Right kidney (tissue), 1 donor: ENCODE results near the gene PGAP2.
"Not testable (repeated sequence)": the region's sequence is repeated elsewhere in the genome, so short reads cannot be mapped to it uniquely, and the experiment has no call there.

Source experiments
- DNase-seq: peaks from one replicate; pipeline ENCODE4 v3.0.0-alpha.2; 2016

Gene PGAP2

DNA sequence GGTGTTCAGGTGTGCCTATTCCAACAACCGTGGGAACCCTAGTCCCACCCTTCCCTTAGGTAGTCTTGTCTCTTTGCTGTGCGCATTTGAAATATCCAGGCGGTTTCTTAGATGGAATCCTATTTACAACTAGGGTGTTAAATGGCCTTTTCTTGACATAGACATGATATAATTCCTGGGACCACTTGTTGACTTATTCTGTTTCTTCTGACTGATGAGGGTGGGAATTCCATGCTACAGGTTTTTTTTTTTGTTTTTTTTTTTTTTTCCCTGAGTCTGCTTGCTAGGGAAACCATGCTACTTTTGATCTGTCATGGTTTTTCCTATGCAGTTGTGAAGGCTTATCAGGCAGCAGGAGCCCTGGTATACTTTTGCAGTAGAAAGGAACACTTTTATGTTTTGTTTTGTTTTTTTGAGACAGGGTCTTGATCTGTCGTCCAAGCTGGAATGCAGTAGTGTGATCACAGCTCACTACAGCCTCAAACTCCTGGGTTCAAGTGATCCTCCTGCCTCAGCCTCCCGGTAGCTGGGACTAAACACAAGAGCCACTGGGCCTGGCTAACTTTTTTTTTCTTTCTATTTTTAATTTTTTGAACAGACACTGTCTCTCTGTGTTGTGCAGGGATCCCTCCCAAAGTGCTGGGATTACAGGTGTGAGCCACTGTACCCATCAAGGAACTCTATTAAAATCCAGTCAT is 48.6 kb downstream of the PGAP2 start:
- DNase-seq, result no peak

DNA sequence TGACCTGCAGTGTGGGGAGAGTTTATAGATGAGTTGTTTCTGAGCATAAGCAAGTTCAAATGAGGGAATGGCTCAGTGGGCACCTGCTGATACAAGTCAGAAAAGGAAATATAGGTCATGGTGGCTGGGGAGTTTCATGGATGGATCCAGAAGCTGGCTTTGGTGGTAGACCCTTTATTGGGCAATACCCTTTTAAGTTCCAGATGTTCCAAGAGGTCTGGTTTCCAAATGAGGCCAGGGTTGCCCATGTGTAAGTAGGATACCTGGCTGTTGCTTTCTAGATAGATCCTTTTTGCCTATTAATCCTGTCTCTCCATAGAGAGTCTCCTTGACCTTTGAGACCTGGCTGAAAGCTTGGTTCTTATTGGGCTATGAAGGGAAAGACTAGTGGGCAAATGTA is 49.3 kb downstream of the PGAP2 start:
- no peak for DNase-seq

DNA sequence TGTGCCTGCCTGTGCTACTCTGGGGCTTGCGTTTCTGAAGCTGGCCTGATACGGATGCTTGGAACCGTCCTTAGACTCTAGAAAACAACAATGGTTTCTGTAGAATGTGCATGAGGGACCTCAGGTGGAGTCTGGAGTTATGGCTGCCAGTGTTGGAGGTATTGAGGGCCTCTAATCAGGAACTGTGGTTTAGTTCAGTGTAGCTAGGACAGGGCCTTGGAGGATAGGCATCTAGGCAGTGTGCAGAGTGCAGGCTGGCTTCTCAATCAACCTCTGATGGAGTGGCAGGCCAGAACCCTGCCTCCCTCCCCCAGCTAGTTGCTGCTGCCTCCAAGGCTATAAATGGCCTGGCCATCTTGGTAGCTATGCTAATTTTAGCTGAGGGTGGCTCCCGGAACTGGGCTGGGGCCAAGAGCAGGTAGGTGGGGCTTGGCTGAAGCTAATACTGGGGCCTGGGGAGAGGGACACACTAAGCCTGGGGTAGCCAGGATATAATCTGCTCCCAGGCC is 51.1 kb downstream of the PGAP2 start:
- DNase-seq, result no peak

DNA sequence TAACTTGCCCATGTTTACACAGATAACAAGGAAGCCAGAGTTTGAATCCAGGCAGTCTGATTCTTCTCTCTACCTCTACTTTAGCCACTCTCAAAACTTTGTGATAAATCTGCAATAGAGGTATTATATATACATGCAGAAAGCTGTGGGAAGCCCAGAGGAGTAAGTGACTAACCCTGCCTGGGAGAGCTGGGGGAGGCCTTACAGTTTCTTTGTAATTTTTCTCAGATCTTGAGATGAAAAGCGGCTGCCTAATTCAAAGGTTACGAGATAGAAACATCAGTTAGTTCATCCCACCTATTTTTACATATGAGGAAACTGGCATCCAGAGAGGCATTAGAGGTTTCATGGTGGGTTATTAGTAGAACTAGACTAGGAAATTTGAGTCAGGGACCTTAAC is 52.0 kb downstream of the PGAP2 start:
- no peak for DNase-seq

DNA sequence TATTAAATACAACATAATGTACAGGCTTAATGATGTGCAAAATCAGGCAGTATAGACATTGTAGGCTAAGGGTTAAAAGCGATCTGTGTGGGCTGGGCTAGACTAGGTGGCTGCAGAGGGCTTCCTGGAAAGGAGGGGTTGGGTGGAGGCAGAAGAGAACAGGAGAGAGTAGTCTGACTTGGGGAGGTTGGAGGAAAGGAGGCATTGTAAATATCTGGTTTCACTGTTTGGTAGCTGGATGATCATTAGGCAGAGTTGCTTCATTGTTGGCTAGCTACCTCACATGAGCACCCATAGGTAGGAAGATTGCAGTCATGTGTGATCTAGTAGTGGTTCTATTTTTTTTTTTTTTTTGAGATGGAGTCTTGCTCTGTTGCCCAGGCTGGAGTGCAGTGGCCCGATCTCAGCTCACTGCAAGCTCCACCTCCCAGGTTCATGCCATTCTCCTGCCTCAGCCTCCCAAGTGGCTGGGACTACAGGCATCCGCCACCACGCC is 52.6 kb downstream of the PGAP2 start:
- not testable (repeated sequence) for DNase-seq

DNA sequence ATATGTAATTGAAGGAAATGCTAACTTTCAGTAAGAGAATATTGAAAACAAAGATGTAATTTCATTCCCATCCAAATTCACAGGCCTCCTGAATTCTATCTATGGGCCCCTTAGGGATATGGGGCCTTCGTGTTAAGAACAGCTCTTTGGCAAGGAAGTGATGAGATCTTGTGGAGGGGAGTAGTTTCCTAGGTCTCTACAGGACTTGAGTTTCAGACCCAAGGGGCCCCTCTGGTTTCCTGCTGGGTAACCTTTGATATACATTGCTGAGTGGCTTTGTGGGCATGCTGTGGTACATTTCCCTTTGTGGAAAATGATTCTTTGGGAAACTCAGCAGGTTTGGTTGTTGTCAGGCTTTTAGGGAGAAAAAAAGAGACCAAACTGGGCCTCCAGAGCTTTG is 53.3 kb downstream of the PGAP2 start:
- DNase-seq, result no peak

DNA sequence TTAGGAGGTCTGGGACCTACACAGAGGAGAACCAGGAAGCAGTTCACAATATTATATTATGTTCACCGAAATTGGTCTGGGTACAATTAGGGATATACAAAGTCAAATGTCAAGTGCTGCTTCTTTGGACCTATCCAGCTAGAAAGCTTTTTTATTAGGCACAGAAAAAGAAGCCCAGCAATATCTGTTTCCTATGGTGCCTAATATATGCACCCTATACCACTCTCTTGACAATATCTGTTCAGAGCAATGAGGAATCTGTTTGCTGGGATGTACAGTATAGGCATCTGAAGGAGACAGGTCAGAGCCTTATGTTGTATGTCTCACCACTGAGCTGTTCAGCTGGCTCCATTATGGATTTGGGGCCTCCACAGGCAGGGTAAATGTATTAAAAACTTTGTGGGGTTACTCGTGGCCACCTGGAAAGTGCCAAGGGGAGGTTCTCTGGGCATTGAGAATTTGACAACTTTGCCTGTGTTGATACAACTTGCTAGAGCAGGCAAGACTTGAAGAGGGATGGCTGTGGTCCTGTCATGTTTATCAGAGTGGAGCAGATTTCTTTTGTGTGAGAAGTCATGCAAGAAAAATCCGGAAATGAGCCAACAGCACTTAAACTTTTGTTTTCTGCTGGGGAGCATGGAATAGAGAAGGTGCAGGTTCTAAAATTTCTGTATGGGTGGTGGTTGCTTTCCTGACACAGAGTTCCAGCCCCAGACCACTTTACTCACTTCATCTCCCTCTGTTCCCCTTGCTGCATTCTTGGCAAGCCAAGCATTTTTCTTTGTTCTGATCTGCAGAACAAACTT is 57.2 kb downstream of the PGAP2 start:
- DNase-seq, result no peak

DNA sequence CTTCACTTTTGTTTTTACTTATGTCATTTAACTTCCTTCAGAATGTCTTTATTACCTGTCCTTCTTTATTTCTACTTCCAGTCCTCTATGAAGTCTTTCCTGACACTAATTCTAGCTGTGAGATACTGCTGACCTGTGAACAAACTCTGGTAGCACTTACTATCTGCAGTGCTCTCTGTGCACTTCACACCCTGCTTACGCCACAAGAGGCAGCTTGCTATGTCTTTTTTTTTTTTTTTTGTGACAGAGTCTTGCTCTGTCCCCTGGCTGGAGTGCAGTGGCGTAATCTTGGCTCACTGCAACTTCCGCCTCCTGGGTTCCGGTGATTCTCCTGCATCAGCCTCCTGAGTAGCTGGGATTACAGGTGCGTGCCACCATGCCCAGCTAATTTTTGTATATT is 57.8 kb downstream of the PGAP2 start:
- no peak for DNase-seq

DNA sequence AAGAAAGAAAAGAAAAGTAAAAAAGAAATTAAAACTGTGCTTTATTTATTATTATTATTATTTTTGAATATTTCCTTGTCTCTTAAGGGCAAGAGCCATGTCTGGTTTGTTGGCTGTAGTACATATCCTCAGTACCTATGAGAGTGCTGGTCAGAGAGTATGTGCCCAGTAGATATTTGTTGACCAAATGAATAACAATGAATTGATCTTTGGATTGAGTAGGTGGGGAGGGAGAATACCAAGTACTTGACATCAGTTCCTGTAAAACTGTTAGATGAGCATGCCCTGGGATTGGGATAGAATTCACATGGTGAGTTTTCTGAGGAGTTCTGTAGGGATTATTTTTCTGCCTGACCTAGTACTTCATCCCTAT is 58.5 kb downstream of the PGAP2 start:
- DNase-seq, result no peak

DNA sequence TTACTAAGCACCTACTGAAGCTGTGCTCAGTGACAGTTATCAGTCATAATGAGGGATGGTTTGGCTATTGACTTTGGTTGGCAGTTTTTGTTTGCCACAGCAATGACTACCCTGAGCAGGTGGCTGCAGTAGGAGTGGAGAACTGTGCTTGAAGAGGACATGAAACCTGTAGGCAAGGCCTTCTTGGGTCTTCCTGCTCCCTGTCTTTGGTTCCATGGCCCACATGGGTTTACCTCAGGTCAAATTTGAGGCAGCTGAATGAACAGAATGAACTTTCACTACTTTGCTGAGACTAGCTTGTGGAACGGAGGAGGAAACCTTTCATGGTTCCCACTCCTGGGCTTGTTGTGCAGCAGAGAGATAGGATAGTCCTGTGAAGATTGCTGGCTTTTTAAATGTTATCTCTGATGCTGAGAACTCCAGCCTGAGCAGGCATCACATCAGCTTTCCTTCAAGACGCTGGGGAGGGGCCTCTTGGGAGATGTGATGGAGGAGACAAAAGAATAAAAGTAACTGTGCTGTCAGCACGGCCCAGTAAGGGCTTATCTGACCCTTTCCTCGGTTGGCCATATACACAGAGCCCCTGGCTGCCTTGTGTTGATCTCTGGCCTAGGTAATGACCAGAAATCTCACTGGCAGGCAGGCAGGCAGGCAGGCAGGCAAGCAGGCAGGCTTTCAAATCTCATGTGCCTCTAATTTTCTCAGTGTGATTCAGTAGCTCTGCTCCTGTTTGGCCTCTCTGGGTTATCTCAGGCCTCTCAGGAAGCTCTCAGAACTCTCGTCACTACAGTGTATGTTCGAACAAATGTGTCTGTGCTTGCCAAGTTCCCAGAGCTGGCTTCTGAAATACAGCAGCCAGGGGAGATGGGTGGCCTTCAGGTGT is 59.1 kb downstream of the PGAP2 start:
- DNase-seq, result no peak

DNA sequence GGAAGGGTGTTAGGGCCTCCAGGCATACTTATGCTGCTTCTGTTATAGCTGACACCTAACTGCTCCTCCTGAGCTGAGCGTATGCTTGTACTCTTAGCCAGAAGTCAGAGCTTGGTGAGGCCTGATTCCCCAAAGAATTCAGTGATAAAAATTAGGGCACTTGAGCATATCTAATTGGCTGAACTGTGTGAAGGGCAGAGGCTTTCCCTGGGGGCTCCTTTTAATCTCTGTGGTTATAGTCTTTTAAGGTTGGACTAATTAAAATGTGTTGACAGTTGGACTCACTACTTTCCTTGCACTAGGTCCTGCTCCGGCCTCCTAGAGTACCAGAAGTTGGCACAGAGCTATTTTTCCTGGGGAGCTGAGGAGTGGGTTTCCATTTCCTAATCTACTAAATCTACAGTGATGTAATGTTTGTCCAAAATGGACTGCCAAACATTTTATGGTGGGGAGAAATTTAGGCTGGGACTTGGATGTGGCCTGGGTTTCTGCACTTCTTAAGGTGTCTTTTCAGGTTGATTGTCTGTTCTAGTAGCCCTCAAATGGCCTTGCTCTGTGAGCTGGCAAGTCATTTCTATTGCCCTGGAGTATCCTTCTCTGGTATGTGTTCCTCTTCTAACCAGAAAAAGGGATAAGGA is 65.5 kb downstream of the PGAP2 start:
- DNase-seq, result no peak
